HepG2 (cell line): ENCODE results near the gene CUL9. TPM values are rescaled to one million over a fixed set of nuclear protein-coding genes. Genes with fewer than 3 reads are reported as not detected.

Source experiments
- AFF4 ChIP-seq: sonication (generic); formaldehyde crosslinking; IDR thresholded peaks from 2 replicates; pipeline ENCODE4 v1.4.0; 2020; ENCODE audit warnings: missing genetic modification reagents
- NFATC3 ChIP-seq: sonication (generic); formaldehyde crosslinking; IDR thresholded peaks from 2 replicates; pipeline ENCODE4 v1.5.1; 2020; ENCODE audit warnings: mild to moderate bottlenecking, missing genetic modification reagents
- THAP8 ChIP-seq: sonication (generic); formaldehyde crosslinking; IDR thresholded peaks from 2 replicates; pipeline ENCODE4 v1.5.1; 2020; ENCODE audit warnings: missing genetic modification reagents, mild to moderate bottlenecking, borderline replicate concordance
- TOPORS ChIP-seq: sonication (generic); formaldehyde crosslinking; IDR thresholded peaks from 2 replicates; pipeline ENCODE4 v1.8.0; 2023; ENCODE audit warnings: mild to moderate bottlenecking, missing genetic modification reagents
- ZNF138 ChIP-seq: sonication (generic); formaldehyde crosslinking; IDR thresholded peaks from 2 replicates; pipeline ENCODE4 v1.5.0; 2020; ENCODE audit warnings: mild to moderate bottlenecking, low read depth, missing genetic modification reagents
- ZNF432 ChIP-seq: sonication (generic); formaldehyde crosslinking; IDR thresholded peaks from 2 replicates; pipeline ENCODE4 v1.5.0; 2020; ENCODE audit warnings: missing genetic modification reagents, mild to moderate bottlenecking, borderline replicate concordance
- ZNF496 ChIP-seq: sonication (generic); formaldehyde crosslinking; IDR thresholded peaks from 2 replicates; pipeline ENCODE4 v1.8.1; 2023; ENCODE audit warnings: mild to moderate bottlenecking, moderate library complexity, missing genetic modification reagents; ENCODE audit not compliant: insufficient replicate concordance
- ZNF558 ChIP-seq: sonication (generic); formaldehyde crosslinking; IDR thresholded peaks from 2 replicates; pipeline ENCODE4 v1.9.0; 2022; ENCODE audit warnings: mild to moderate bottlenecking, missing genetic modification reagents, borderline replicate concordance
- ZNF775 ChIP-seq: sonication (generic); formaldehyde crosslinking; IDR thresholded peaks from 2 replicates; pipeline ENCODE4 v1.4.0; 2020; ENCODE audit warnings: missing genetic modification reagents, mild to moderate bottlenecking, moderate library complexity, borderline replicate concordance
- ZNF879 ChIP-seq: sonication (generic); formaldehyde crosslinking; IDR thresholded peaks from 2 replicates; pipeline ENCODE4 v1.8.1; 2023; ENCODE audit warnings: missing genetic modification reagents
- polyA plus RNA-seq, 8 experiments: library from polyadenylated mRNA; depleted of rRNA in 3 of 8; stranded (reverse) in 7 of 8; unstranded in 1 of 8; fragments of >200 nt; fragmentation: Illumina TruSeq in 4 of 8; extraction: Trizol in 4 of 8; gene quantifications; 2 replicates each; pipeline versions ENCODE4 v1.2.1 to v1.2.3, GENCODE V29; 2011 to 2016; ENCODE audit warnings: low read depth in 4 of 8, missing spikeins in 1 of 8, mixed read lengths in 1 of 8; ENCODE audit not compliant: insufficient read depth in 1 of 8
- total RNA-seq, 5 experiments: library from RNA; depleted of rRNA; stranded (reverse); fragments of >200 nt; fragmentation: Illumina TruSeq; extraction: Trizol; gene quantifications; 2 replicates each; pipeline ENCODE4 v1.2.3, GENCODE V29; 2016; ENCODE audit warnings: low read depth in 1 of 5
- TF ChIP-seq, protein P1 (sequence below): sonication (generic); formaldehyde crosslinking; IDR thresholded peaks from one replicate; pipeline ENCODE4 v1.5.1; 2020; ENCODE audit warnings: mild to moderate bottlenecking, missing genetic modification reagents; ENCODE audit errors: not compliant biosample characterization
- TF ChIP-seq, protein P2 (sequence below): sonication (generic); formaldehyde crosslinking; IDR thresholded peaks from 2 replicates; pipeline ENCODE4 v1.5.0; 2020; ENCODE audit warnings: mild to moderate bottlenecking, missing genetic modification reagents
- TF ChIP-seq, protein P3 (sequence below): sonication (generic); formaldehyde crosslinking; IDR thresholded peaks from 2 replicates; pipeline ENCODE4 v1.4.0; 2020; ENCODE audit warnings: missing genetic modification reagents

Gene CUL9
- total and polyA plus RNA-seq, 2 of the 13 experiments (the other 11 are each of a cell fraction or from before 2014, with no cell fraction given): 11.4 to 13.7 TPM

DNA sequence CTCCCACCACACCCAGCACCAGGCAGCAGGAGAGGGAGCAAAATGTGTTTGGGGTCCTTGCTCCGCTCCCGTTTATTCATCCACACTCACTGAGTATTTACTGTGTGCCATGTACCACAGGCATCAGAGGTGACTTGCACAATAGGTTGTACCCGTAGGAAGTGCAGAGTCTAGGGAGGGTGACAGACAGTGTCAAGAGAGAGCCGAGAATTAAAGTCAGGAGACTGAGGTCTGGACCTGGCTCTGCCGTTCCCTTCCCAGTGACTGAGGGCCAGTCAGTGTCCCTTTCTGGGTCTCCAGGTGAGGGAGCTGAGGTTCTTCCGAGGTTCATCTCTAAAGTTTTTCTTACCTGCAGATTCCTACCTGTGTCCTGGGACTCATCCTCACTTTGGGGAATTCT lies 83.6 kb downstream of the CUL9 start (continued):
- TF ChIP-seq ZNF138 (CRISPR knock-in tag): no peak
- no peak for TF ChIP-seq ZNF558 (CRISPR knock-in tag)
- no peak for TF ChIP-seq THAP8 (CRISPR knock-in tag)
- TF ChIP-seq, protein P1, sequence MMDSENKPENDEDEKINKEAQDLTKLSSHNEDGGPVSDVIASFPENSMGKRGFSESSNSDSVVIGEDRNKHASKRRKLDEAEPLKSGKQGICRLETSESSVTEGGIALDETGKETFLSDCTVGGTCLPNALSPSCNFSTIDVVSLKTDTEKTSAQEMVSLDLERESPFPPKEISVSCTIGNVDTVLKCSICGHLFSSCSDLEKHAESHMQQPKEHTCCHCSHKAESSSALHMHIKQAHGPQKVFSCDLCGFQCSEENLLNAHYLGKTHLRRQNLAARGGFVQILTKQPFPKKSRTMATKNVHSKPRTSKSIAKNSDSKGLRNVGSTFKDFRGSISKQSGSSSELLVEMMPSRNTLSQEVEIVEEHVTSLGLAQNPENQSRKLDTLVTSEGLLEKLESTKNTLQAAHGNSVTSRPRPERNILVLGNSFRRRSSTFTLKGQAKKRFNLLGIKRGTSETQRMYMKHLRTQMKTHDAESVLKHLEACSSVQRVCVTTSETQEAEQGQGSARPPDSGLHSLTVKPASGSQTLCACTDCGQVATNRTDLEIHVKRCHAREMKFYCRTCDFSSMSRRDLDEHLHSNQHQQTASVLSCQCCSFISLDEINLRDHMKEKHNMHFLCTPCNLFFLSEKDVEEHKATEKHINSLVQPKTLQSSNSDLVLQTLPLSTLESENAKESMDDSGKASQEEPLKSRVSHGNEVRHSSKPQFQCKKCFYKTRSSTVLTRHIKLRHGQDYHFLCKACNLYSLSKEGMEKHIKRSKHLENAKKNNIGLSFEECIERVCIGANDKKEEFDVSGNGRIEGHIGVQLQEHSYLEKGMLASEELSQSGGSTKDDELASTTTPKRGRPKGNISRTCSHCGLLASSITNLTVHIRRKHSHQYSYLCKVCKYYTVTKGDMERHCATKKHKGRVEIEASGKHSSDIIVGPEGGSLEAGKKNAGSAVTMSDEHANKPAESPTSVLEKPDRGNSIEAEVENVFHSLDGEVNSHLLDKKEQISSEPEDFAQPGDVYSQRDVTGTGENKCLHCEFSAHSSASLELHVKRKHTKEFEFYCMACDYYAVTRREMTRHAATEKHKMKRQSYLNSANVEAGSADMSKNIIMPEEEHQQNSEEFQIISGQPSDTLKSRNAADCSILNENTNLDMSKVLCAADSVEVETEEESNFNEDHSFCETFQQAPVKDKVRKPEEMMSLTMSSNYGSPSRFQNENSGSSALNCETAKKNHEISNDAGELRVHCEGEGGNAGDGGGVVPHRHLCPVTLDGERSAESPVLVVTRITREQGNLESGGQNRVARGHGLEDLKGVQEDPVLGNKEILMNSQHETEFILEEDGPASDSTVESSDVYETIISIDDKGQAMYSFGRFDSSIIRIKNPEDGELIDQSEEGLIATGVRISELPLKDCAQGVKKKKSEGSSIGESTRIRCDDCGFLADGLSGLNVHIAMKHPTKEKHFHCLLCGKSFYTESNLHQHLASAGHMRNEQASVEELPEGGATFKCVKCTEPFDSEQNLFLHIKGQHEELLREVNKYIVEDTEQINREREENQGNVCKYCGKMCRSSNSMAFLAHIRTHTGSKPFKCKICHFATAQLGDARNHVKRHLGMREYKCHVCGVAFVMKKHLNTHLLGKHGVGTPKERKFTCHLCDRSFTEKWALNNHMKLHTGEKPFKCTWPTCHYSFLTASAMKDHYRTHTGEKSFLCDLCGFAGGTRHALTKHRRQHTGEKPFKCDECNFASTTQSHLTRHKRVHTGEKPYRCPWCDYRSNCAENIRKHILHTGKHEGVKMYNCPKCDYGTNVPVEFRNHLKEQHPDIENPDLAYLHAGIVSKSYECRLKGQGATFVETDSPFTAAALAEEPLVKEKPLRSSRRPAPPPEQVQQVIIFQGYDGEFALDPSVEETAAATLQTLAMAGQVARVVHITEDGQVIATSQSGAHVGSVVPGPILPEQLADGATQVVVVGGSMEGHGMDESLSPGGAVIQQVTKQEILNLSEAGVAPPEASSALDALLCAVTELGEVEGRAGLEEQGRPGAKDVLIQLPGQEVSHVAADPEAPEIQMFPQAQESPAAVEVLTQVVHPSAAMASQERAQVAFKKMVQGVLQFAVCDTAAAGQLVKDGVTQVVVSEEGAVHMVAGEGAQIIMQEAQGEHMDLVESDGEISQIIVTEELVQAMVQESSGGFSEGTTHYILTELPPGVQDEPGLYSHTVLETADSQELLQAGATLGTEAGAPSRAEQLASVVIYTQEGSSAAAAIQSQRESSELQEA (CRISPR knock-in tag): no peak
- TF ChIP-seq AFF4 (CRISPR knock-in tag): no peak
- no peak for TF ChIP-seq TOPORS (CRISPR knock-in tag)
- no peak for TF ChIP-seq ZNF879 (CRISPR knock-in tag)
- TF ChIP-seq ZNF775 (CRISPR knock-in tag): no peak
- no peak for TF ChIP-seq NFATC3 (CRISPR knock-in tag)
- TF ChIP-seq, protein P2, sequence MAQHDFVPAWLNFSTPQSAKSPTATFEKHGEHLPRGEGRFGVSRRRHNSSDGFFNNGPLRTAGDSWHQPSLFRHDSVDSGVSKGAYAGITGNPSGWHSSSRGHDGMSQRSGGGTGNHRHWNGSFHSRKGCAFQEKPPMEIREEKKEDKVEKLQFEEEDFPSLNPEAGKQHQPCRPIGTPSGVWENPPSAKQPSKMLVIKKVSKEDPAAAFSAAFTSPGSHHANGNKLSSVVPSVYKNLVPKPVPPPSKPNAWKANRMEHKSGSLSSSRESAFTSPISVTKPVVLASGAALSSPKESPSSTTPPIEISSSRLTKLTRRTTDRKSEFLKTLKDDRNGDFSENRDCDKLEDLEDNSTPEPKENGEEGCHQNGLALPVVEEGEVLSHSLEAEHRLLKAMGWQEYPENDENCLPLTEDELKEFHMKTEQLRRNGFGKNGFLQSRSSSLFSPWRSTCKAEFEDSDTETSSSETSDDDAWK (CRISPR knock-in tag): no peak
- TF ChIP-seq ZNF496 (CRISPR knock-in tag): no peak
- no peak for TF ChIP-seq ZNF432 (CRISPR knock-in tag)
- TF ChIP-seq, protein P3, sequence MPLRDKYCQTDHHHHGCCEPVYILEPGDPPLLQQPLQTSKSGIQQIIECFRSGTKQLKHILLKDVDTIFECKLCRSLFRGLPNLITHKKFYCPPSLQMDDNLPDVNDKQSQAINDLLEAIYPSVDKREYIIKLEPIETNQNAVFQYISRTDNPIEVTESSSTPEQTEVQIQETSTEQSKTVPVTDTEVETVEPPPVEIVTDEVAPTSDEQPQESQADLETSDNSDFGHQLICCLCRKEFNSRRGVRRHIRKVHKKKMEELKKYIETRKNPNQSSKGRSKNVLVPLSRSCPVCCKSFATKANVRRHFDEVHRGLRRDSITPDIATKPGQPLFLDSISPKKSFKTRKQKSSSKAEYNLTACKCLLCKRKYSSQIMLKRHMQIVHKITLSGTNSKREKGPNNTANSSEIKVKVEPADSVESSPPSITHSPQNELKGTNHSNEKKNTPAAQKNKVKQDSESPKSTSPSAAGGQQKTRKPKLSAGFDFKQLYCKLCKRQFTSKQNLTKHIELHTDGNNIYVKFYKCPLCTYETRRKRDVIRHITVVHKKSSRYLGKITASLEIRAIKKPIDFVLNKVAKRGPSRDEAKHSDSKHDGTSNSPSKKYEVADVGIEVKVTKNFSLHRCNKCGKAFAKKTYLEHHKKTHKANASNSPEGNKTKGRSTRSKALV (CRISPR knock-in tag): no peak
